ENCODE data around the gene RIMBP2.

Gene RIMBP2

DNA sequence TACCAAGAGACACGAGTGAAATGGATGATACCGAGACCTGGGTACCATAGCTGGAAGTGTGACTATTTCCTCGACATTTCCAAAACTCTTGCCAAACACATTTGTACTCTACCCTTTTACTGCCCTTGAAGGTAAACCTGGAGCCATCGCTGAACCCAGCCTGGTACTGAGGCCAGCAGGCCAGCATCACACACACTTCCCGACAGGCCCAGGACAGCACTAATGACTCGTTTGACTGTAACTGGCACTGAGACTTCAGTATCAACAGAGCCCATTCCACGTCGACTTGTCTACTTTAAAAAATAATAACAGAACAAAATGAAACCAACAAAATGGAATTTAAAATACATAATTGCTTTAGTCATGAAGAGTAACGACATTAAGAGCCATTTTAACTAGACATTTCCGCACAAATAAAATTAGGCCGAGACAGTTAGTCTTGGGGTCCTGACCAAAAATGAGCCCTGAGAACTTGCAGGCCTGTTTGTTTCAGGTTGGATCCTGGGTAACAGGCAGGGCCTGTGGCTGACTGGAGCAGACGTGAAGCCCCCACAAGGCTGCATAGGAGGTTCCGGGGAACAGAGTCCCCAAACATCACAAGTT is 94.3 kb downstream of the RIMBP2 start:
- Histone ChIP-seq H3F3A (ENCODE audit: insufficient read depth, low read length) (no peaks in the 10 kb centered on the region), H3K9me3 (ENCODE audit: low read length) (no peaks in the 10 kb centered on the region), H3K9me2 (ENCODE audit: low read depth, low read length) (no peaks in the 10 kb centered on the region), H2AFZ (ENCODE audit: low read length) (no peak overlapping the region), H3K27ac (ENCODE audit: low read depth, low read length, poor library complexity, severe bottlenecking) (no peak overlapping the region), H3K79me2 (ENCODE audit: insufficient read depth, low read length) (no peaks in the 10 kb centered on the region), H3K4me2 (ENCODE audit: low read length) (no peak overlapping the region), H3K36me3 (ENCODE audit: insufficient read depth, low read length) (no peaks in the 10 kb centered on the region), H4K20me1 (ENCODE audit: insufficient read depth, low read length) (no peaks in the 10 kb centered on the region), H3K4me1 (ENCODE audit: insufficient read depth, low read length, severe bottlenecking) (no peaks in the 10 kb centered on the region), H3K4me3 (ENCODE audit: low read depth, low read length, poor library complexity, severe bottlenecking) (no peak overlapping the region), H3K27me3 (ENCODE audit: insufficient read depth, low read length) (no peaks in the 10 kb centered on the region; the same call in 1 of the 2 replicates), H3K9ac (ENCODE audit: low read length) (no peak overlapping the region)
- no peak for TF ChIP-seq EZH2 (IDR thresholded peaks at IDR 0.05; ENCODE audit: borderline replicate concordance, low read length)
- TF ChIP-seq, protein P1, sequence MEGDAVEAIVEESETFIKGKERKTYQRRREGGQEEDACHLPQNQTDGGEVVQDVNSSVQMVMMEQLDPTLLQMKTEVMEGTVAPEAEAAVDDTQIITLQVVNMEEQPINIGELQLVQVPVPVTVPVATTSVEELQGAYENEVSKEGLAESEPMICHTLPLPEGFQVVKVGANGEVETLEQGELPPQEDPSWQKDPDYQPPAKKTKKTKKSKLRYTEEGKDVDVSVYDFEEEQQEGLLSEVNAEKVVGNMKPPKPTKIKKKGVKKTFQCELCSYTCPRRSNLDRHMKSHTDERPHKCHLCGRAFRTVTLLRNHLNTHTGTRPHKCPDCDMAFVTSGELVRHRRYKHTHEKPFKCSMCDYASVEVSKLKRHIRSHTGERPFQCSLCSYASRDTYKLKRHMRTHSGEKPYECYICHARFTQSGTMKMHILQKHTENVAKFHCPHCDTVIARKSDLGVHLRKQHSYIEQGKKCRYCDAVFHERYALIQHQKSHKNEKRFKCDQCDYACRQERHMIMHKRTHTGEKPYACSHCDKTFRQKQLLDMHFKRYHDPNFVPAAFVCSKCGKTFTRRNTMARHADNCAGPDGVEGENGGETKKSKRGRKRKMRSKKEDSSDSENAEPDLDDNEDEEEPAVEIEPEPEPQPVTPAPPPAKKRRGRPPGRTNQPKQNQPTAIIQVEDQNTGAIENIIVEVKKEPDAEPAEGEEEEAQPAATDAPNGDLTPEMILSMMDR (IDR thresholded peaks at IDR 0.05; ENCODE audit: low read length), result no peak

GRCh38 chr12:130620756-130621155 is 95.3 kb downstream of the RIMBP2 start:
- Histone ChIP-seq H3K4me3 (ENCODE audit: low read depth, low read length, poor library complexity, severe bottlenecking) (no peak overlapping the region), H3K27ac (ENCODE audit: low read depth, low read length, poor library complexity, severe bottlenecking) (no peak overlapping the region), H3K9me3 (ENCODE audit: low read length) (no peaks in the 10 kb centered on the region), H3K79me2 (ENCODE audit: insufficient read depth, low read length) (no peaks in the 10 kb centered on the region), H2AFZ (ENCODE audit: low read length) (no peak overlapping the region), H3K4me1 (ENCODE audit: insufficient read depth, low read length, severe bottlenecking) (no peaks in the 10 kb centered on the region), H3F3A (ENCODE audit: insufficient read depth, low read length) (no peaks in the 10 kb centered on the region), H3K36me3 (ENCODE audit: insufficient read depth, low read length) (no peaks in the 10 kb centered on the region), H3K9me2 (ENCODE audit: low read depth, low read length) (no peaks in the 10 kb centered on the region), H3K27me3 (ENCODE audit: insufficient read depth, low read length) (no peaks in the 10 kb centered on the region; the same call in 1 of the 2 replicates), H3K4me2 (ENCODE audit: low read length) (no peak overlapping the region), H4K20me1 (ENCODE audit: insufficient read depth, low read length) (no peaks in the 10 kb centered on the region), H3K9ac (ENCODE audit: low read length) (no peak overlapping the region)
- no peak for TF ChIP-seq EZH2 (IDR thresholded peaks at IDR 0.05; ENCODE audit: borderline replicate concordance, low read length)
- TF ChIP-seq, protein P1 (IDR thresholded peaks at IDR 0.05; ENCODE audit: low read length), result no peak

DNA sequence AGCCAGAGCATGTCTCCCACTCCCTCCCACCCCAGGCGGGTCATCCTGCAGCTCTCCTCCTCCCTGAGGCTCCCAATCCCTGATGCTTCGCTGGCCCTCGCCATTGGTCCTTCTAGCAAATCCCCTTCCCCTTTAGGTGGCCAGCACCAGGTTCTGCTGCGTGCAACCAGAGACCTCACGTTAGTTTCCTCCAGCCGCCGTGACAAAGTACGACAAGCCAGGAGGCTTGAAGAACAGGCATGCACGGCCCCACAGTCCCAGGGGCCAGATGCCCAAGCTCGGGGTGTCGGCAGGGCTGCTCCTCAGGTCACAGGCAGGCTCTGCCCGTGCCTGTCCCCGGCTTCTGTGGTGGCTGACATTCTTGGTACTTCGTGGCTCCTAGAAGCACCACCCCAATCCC is 95.8 kb downstream of the RIMBP2 start:
- Histone ChIP-seq H3K9ac (ENCODE audit: low read length) (no peak overlapping the region), H4K20me1 (ENCODE audit: insufficient read depth, low read length) (no peaks in the 10 kb centered on the region), H3K9me2 (ENCODE audit: low read depth, low read length) (no peaks in the 10 kb centered on the region), H3K79me2 (ENCODE audit: insufficient read depth, low read length) (no peaks in the 10 kb centered on the region), H3K27ac (ENCODE audit: low read depth, low read length, poor library complexity, severe bottlenecking) (no peak overlapping the region), H3K27me3 (ENCODE audit: insufficient read depth, low read length) (no peaks in the 10 kb centered on the region; the same call in 1 of the 2 replicates), H3F3A (ENCODE audit: insufficient read depth, low read length) (no peaks in the 10 kb centered on the region), H2AFZ (ENCODE audit: low read length) (no peak overlapping the region), H3K9me3 (ENCODE audit: low read length) (no peaks in the 10 kb centered on the region), H3K4me3 (ENCODE audit: low read depth, low read length, poor library complexity, severe bottlenecking) (no peak overlapping the region), H3K36me3 (ENCODE audit: insufficient read depth, low read length) (no peaks in the 10 kb centered on the region), H3K4me1 (ENCODE audit: insufficient read depth, low read length, severe bottlenecking) (no peaks in the 10 kb centered on the region), H3K4me2 (ENCODE audit: low read length) (no peak overlapping the region)
- no peak for TF ChIP-seq EZH2 (IDR thresholded peaks at IDR 0.05; ENCODE audit: borderline replicate concordance, low read length)
- TF ChIP-seq, protein P1 (IDR thresholded peaks at IDR 0.05; ENCODE audit: low read length), result no peak
